ENCODE measurements around the gene RGS14. TPM values are rescaled to one million over a fixed set of nuclear protein-coding genes. Genes with fewer than 3 reads are reported as not detected.
A peak's percentile ranks its signal among the peaks of the same experiment; 100 is the strongest.

Gene RGS14
- total and polyA plus RNA-seq, 4 donors, result 9.3 to 32.8 (median 23.1) TPM

DNA sequence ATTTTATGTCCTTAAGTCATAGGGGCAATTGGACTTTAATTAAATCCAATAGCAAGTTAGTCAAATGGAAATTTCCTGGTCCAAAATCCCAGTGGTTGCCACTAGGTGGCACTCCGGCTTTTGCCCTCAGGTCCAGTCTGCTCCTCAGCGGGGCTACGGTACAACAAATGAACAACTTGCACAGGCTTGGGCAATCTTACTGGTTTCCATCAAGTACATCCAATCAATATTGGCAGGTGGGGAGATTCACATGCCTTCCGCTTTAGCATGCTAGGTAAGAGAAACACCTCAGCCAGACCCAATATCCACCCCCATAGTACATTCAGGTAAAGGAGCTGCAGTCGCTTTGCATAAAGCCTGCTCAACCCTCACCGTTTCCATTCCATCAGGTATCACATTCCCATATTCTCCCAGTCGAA is 39.8 kb upstream of the RGS14 start:
- peaks cover 0 to 4% (median 2%) of the 10 kb centered on the region in 4 donors for H3K36me3 ChIP-seq (ENCODE audit: control insufficient read depth in 4 of 4, insufficient read depth in 4 of 4, low read length in 4 of 4)
- no peak overlapping the region for H3K4me3 ChIP-seq
- no peaks in the 10 kb centered on the region for H3K27me3 ChIP-seq (ENCODE audit: control insufficient read depth in 3 of 3, insufficient read depth in 3 of 3, low read length in 2 of 3)
- no peak overlapping the region for H3K9ac ChIP-seq (ENCODE audit: insufficient read depth in 1 of 2, low read length in 2 of 2)
- 35 to 42% methylated on average over 7 of the region's 7 CpGs for WGBS, 2 donors
- H3K4me1 ChIP-seq (ENCODE audit: control insufficient read depth in 5 of 5, insufficient read depth in 5 of 5, low read length in 5 of 5), result peaks cover 0 to 2% (median 0%) of the 10 kb centered on the region in 5 donors
- no peaks in the 10 kb centered on the region for H3K9me3 ChIP-seq (ENCODE audit: control insufficient read depth in 4 of 4, insufficient read depth in 3 of 4, low read length in 3 of 4)
- TF ChIP-seq, protein P1, sequence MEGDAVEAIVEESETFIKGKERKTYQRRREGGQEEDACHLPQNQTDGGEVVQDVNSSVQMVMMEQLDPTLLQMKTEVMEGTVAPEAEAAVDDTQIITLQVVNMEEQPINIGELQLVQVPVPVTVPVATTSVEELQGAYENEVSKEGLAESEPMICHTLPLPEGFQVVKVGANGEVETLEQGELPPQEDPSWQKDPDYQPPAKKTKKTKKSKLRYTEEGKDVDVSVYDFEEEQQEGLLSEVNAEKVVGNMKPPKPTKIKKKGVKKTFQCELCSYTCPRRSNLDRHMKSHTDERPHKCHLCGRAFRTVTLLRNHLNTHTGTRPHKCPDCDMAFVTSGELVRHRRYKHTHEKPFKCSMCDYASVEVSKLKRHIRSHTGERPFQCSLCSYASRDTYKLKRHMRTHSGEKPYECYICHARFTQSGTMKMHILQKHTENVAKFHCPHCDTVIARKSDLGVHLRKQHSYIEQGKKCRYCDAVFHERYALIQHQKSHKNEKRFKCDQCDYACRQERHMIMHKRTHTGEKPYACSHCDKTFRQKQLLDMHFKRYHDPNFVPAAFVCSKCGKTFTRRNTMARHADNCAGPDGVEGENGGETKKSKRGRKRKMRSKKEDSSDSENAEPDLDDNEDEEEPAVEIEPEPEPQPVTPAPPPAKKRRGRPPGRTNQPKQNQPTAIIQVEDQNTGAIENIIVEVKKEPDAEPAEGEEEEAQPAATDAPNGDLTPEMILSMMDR (IDR thresholded peaks at IDR 0.05; ENCODE audit: control extremely low read depth, extremely low read depth), result peak; percentile 80
- no peak overlapping the region for H3K27ac ChIP-seq (ENCODE audit: low read depth in 1 of 2, low read length in 1 of 2)
- DNase-seq (peak; percentile 57 to 72 (median 61)), ATAC-seq (ENCODE audit: insufficient read depth, low FRiP score) (no peak)

DNA sequence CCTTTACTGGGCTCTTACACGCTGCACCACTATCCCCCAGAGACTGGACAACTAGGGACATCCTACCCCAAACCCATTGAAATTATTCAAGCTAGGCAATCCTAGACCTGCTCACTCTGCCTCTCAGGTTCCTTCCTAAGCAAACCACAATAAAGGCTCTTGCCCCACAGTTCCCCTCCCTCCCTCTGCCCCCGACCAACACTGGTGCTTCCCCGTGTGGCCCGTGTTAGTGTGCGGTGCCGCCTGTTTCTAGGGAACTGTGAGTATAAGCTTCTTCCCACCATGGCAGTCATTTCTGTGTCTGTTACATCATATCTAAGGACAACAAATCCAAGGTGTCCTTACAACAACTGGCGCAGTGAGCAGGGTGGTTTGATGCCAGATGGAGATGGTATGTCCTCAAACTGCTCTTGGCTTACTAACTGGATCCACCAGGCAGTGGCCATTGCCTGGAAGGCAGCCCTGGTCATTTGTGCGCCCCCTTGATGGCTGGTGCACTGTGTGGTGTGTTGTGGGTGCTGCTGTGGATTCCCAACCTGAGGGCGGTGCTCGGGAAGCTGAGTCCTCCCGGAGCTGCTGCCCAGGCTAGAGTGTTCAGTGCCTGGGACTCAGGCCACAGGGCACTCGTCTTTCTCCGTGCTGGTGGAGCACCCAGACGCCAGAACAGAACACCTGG is 37.7 kb upstream of the RGS14 start:
- DNase-seq, result no peak
- H3K36me3 ChIP-seq (ENCODE audit: control insufficient read depth in 4 of 4, insufficient read depth in 4 of 4, low read length in 4 of 4), result peaks cover 0 to 4% (median 2%) of the 10 kb centered on the region in 4 donors
- no peak overlapping the region for H3K9ac ChIP-seq (ENCODE audit: insufficient read depth in 1 of 2, low read length in 2 of 2)
- TF ChIP-seq, protein P1 (IDR thresholded peaks at IDR 0.05; ENCODE audit: control extremely low read depth, extremely low read depth), result no peak
- no peaks in the 10 kb centered on the region for H3K9me3 ChIP-seq (ENCODE audit: control insufficient read depth in 4 of 4, insufficient read depth in 3 of 4, low read length in 3 of 4)
- no peaks in the 10 kb centered on the region for H3K27me3 ChIP-seq (ENCODE audit: control insufficient read depth in 3 of 3, insufficient read depth in 3 of 3, low read length in 2 of 3)
- no peak overlapping the region for H3K4me3 ChIP-seq
- ATAC-seq (ENCODE audit: insufficient read depth, low FRiP score), result no peak
- 71 to 86% methylated on average over 14 of the region's 14 CpGs for WGBS, 2 donors
- H3K4me1 ChIP-seq (ENCODE audit: control insufficient read depth in 5 of 5, insufficient read depth in 5 of 5, low read length in 5 of 5), result no peaks in the 10 kb centered on the region
- no peak overlapping the region for H3K27ac ChIP-seq (ENCODE audit: low read depth in 1 of 2, low read length in 1 of 2)

DNA sequence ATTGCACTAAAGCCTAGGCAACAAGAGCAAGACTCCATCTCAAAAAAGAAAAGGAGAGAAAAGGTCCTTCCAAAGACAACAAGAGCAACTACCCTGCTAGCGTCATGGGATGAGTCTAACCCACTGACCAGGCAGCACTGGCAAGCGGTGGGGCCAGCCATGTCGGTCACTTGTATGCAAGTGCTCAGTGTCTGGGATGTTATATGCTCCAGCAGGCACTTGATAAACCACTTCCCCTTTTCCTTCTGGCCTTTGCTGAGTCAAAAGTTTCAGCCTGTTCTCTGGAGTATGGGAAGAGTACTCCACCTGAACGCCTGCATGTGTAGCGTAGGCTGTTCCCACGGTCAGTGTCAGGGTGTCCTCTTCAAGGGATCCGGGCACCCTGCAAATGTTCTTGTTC is 36.8 kb upstream of the RGS14 start:
- ATAC-seq (ENCODE audit: insufficient read depth, low FRiP score) (no peak), DNase-seq (no peak)
- no peak overlapping the region for H3K9ac ChIP-seq (ENCODE audit: insufficient read depth in 1 of 2, low read length in 2 of 2)
- peaks cover 0 to 4% (median 2%) of the 10 kb centered on the region in 4 donors for H3K36me3 ChIP-seq (ENCODE audit: control insufficient read depth in 4 of 4, insufficient read depth in 4 of 4, low read length in 4 of 4)
- H3K27ac ChIP-seq (ENCODE audit: low read depth in 1 of 2, low read length in 1 of 2), result no peak overlapping the region
- TF ChIP-seq, protein P1 (IDR thresholded peaks at IDR 0.05; ENCODE audit: control extremely low read depth, extremely low read depth), result no peak
- WGBS, 2 donors, result 39 to 74% methylated on average over 7 of the region's 7 CpGs
- H3K4me1 ChIP-seq (ENCODE audit: control insufficient read depth in 5 of 5, insufficient read depth in 5 of 5, low read length in 5 of 5), result no peaks in the 10 kb centered on the region
- no peaks in the 10 kb centered on the region for H3K27me3 ChIP-seq (ENCODE audit: control insufficient read depth in 3 of 3, insufficient read depth in 3 of 3, low read length in 2 of 3)
- H3K9me3 ChIP-seq (ENCODE audit: control insufficient read depth in 4 of 4, insufficient read depth in 3 of 4, low read length in 3 of 4), result no peaks in the 10 kb centered on the region
- H3K4me3 ChIP-seq, result no peak overlapping the region

Measured in lung (tissue), 12 donors.